PFSK-1 (cell line): ENCODE results near the gene BLZF1.

Source experiments
- FOXP2 ChIP-seq: optimal IDR thresholded peaks from 2 replicates; pipeline ENCODE3; 2011; ENCODE audit warnings: borderline replicate concordance, control low read depth, inconsistent platforms; ENCODE audit not compliant: insufficient read depth; ENCODE audit errors: extremely low read length, extremely low read depth
- POLR2AphosphoS5 ChIP-seq: IDR thresholded peaks from 2 replicates; pipeline ENCODE4 v1.6.1; 2012; ENCODE audit warnings: low read depth, mild to moderate bottlenecking, control low read depth, low read length, moderate library complexity
- SIN3A ChIP-seq: IDR thresholded peaks from 2 replicates; pipeline ENCODE4 v1.6.1; 2012; ENCODE audit warnings: mild to moderate bottlenecking, low read length, moderate library complexity, borderline replicate concordance; ENCODE audit not compliant: insufficient read depth
- TAF1 ChIP-seq: IDR thresholded peaks from 2 replicates; pipeline ENCODE4 v1.6.1; 2012; ENCODE audit warnings: low read length, control low read depth, borderline replicate concordance; ENCODE audit not compliant: insufficient read depth
- TF ChIP-seq, protein P1 (sequence below), 2 experiments: IDR thresholded peaks; 2 replicates each; pipeline versions ENCODE4 v1.6.1 to v1.8.0; 2011 to 2012; ENCODE audit warnings: low read depth in 2 of 2, low read length in 2 of 2, control low read depth in 1 of 2, inconsistent platforms in 1 of 2, mild to moderate bottlenecking in 1 of 2, moderate library complexity in 1 of 2; ENCODE audit not compliant: insufficient read depth in 1 of 2

Gene BLZF1

GRCh38 chr1:169347688-169348382, 20.2 kb upstream of the BLZF1 start:
- TF ChIP-seq TAF1 (no peak), SIN3A (no peak), FOXP2 (no peak), POLR2AphosphoS5 (no peak)
- TF ChIP-seq, protein P1, sequence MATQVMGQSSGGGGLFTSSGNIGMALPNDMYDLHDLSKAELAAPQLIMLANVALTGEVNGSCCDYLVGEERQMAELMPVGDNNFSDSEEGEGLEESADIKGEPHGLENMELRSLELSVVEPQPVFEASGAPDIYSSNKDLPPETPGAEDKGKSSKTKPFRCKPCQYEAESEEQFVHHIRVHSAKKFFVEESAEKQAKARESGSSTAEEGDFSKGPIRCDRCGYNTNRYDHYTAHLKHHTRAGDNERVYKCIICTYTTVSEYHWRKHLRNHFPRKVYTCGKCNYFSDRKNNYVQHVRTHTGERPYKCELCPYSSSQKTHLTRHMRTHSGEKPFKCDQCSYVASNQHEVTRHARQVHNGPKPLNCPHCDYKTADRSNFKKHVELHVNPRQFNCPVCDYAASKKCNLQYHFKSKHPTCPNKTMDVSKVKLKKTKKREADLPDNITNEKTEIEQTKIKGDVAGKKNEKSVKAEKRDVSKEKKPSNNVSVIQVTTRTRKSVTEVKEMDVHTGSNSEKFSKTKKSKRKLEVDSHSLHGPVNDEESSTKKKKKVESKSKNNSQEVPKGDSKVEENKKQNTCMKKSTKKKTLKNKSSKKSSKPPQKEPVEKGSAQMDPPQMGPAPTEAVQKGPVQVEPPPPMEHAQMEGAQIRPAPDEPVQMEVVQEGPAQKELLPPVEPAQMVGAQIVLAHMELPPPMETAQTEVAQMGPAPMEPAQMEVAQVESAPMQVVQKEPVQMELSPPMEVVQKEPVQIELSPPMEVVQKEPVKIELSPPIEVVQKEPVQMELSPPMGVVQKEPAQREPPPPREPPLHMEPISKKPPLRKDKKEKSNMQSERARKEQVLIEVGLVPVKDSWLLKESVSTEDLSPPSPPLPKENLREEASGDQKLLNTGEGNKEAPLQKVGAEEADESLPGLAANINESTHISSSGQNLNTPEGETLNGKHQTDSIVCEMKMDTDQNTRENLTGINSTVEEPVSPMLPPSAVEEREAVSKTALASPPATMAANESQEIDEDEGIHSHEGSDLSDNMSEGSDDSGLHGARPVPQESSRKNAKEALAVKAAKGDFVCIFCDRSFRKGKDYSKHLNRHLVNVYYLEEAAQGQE (IDR thresholded peaks at IDR 0.05; ENCODE audit: insufficient read depth in 1 of 2, low read depth in 2 of 2, low read length in 2 of 2): no peak

DNA sequence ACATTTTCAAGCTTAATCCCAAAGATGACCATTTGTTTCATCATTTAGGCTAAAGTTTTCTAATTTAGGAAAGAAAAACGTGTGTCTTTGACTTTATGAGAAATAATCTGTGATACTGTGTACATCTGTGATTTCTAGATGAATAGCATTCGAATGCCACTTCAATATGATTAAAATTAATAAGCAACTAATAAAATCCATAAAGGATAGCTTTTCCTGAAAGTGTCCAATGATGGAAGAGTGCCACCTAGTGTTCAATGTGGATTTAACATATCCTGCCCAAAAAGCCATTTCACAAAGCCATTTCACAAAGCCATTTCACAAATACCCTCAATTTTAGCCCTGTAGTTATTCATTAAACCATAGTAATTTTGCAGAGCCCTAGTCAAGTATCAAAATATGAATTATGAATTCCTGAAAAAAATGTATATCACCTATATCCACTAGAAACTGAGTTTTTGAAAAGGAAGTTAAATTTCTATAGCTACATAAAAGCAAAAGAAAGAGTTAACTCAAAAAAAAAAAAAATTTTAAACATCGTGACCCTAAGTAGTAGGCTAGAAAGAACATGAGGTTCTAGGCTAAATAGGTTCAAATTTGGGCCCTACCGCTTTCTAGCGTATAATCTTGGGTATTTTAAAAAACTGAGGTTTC, 19.5 kb upstream of the BLZF1 start:
- TF ChIP-seq TAF1: no peak

DNA sequence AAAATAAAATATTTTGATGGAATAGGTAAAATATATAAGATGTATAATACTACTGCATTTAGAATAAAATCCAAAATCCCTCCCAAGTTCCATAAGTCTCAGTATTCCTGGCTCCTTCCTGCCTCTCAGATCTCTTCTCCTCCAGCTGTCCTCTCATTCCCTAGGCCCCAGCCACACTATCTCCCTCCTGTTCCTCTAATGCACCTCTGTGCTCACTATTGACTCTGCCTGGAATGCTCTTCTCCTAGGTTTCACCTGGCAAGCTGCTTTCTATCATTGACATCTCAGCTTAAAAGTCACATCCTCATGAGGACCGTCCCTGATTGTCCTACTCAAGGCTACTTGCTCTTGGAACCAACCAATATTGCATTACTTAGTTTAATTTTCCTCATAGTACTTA, 7.6 kb upstream of the BLZF1 start:
- TF ChIP-seq POLR2AphosphoS5 (no peak), FOXP2 (no peak), TAF1 (no peak), SIN3A (no peak)
- TF ChIP-seq, protein P1 (IDR thresholded peaks at IDR 0.05; ENCODE audit: insufficient read depth in 1 of 2, low read depth in 2 of 2, low read length in 2 of 2): no peak

DNA sequence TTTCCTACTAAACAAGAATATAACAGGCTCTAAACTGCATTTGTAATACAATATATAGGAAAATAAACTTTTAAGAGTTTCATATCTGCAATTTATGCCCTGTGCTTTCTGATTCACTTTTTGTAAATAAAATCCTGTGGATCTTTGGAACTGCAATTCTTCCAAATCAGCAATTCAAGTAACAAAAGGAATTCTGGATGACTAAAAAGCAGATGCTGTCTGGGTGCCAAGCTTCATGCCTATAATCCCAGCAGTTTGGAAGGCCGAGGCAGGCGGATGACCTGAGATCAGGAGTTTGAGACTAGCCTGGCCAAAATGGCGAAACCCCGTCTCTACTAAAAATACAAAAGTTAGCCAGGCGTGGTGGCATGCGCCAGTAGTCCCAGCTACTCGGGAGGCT, 6.7 kb upstream of the BLZF1 start:
- TF ChIP-seq POLR2AphosphoS5 (no peak), TAF1 (no peak), FOXP2 (no peak), SIN3A (no peak)
- TF ChIP-seq, protein P1 (IDR thresholded peaks at IDR 0.05; ENCODE audit: insufficient read depth in 1 of 2, low read depth in 2 of 2, low read length in 2 of 2): no peak

DNA sequence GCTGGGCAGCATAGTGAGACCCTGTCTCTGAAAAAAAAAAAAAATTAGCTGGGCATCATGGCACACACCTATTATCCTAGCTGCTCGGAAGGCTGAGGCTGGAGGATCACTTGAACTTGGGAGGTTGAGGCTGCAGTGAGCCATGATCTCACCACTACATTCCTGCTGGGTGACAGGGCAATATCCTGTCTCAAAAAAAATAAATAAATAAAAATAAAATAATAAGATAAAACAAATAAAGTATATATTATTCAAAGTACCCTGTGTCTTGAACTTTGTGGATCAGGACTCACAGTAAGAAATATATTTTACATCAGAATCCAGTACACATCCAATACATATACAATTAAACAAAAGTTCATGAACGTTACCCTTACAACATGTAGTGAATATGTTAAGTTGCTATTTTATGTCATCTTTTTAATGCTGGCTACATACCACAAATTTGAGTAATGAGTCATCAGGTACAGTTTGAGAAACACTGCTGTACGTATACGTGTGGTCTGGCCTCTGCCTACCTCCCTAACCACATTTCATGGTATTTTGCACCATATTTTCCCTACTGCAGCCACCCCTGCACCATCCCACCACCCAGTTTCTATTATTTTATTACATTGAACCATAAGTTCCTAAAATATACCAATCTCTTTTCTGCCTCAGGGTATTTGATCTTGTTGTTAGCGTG, 4.8 kb upstream of the BLZF1 start:
- TF ChIP-seq, protein P1 (IDR thresholded peaks at IDR 0.05; ENCODE audit: insufficient read depth in 1 of 2, low read depth in 2 of 2, low read length in 2 of 2): no peak
- TF ChIP-seq POLR2AphosphoS5: no peak
- no peak for TF ChIP-seq TAF1
- TF ChIP-seq FOXP2: no peak
- no peak for TF ChIP-seq SIN3A
